ENCODE data around the gene PRDM9.

Gene PRDM9

DNA sequence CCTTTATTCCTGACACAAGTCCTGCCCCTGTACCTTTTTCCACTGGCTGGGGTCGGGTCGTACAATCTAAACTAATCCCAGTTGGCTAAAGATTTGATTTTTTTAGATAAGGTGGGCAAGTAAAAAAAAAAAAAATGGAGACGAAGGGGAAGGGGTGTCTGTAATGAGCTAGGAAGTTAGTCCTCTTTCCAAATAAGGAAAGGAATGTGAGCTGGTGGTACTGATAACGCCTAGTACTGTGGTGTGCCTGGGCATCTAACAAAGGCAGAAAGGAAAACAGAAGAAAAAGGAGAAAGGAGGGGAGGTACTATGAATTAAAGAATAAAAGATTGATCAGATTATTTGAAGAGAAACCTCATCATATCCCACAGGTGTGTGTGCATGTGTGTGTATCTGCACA, 21.3 kb downstream of the PRDM9 start:
- DNase-seq = no peak

DNA sequence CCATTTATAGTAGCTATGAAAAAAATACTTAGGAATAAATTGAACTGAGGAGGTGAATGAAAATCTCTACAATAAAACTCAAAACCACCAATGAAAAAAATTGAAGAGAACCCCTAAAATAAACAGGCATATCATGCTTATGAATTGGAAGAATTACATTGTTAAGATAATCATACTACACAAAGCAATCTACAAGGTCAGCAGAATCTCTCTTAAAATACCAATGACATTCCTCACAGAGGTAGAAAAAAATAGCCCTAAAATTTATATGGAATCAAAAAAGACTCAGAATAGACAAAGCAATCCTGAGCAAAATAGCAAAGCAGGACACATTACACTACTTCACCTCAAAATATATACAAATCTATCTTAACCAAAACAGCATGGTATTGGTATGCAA, 23.2 kb downstream of the PRDM9 start:
- DNase-seq = no peak

DNA sequence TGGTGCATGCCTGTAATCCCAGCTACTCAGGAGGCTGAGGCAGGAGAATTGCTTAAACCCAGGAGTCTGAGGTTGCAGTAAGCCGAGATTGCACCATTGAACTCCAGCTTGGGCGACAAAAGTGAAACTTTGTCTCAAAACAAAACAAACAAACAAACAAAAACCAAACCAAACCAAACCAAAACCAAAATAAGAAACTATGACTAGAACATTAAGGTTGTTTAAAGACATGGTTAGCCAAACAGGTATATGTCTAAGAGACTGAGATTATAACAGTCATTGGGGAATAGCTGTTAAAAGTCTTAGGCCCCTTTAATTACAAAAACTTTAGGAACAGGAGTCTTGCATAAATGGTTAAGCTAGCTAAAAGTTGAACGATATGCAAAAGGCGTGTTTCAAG, 63.6 kb downstream of the PRDM9 start:
- DNase-seq = no peak
